Activated T-cell treated with anti-CD3 and anti-CD28 coated beads for 4 hours (primary cell): ENCODE results near the gene LAMC1.
"Not testable (repeated sequence)": the region's sequence is repeated elsewhere in the genome, so short reads cannot be mapped to it uniquely, and the experiment has no call there.

Experiments
- DNase-seq: peaks from one replicate; pipeline ENCODE4 v3.0.0-alpha.2; 2020

The LAMC1 gene

GRCh38 chr1:183110326-183110880 is 87.2 kb downstream of the LAMC1 start:
- no peak for DNase-seq

GRCh38 chr1:183114441-183114840 is 91.2 kb downstream of the LAMC1 start:
- DNase-seq: no peak

- no peak for DNase-seq
Observed at GRCh38 chr1:183116416-183116815, 93.2 kb downstream of the LAMC1 start.

- DNase-seq: no peak
Observed at GRCh38 chr1:183121609-183122008, 98.4 kb downstream of the LAMC1 start.

GRCh38 chr1:183124259-183124658 is 101.0 kb downstream of the LAMC1 start:
- DNase-seq: no peak

GRCh38 chr1:183125279-183125999 is 102.2 kb downstream of the LAMC1 start:
- no peak for DNase-seq

- DNase-seq: no peak
Observed at GRCh38 chr1:183126000-183126366, 102.8 kb downstream of the LAMC1 start.

GRCh38 chr1:183126528-183126927 is 103.3 kb downstream of the LAMC1 start:
- no peak for DNase-seq

GRCh38 chr1:183129921-183130690 is 106.9 kb downstream of the LAMC1 start:
- DNase-seq: no peak

GRCh38 chr1:183131166-183131565 is 107.9 kb downstream of the LAMC1 start:
- no peak for DNase-seq

GRCh38 chr1:183135336-183135735 is 112.1 kb downstream of the LAMC1 start:
- DNase-seq: no peak

GRCh38 chr1:183137782-183138181 is 114.6 kb downstream of the LAMC1 start:
- no peak for DNase-seq

GRCh38 chr1:183138301-183138700 is 115.1 kb downstream of the LAMC1 start:
- no peak for DNase-seq

- no peak for DNase-seq
Observed at GRCh38 chr1:183139281-183139942, 116.2 kb downstream of the LAMC1 start.

- DNase-seq: no peak
Observed at GRCh38 chr1:183140633-183141032, 117.4 kb downstream of the LAMC1 start.

GRCh38 chr1:183142171-183142570 is 119.0 kb downstream of the LAMC1 start:
- no peak for DNase-seq

- DNase-seq: no peak
Observed at GRCh38 chr1:183143576-183144315, 120.5 kb downstream of the LAMC1 start.

- no peak for DNase-seq
Observed at GRCh38 chr1:183144752-183145151, 121.5 kb downstream of the LAMC1 start.

- no peak for DNase-seq
Observed at GRCh38 chr1:183147735-183148134, 124.5 kb downstream of the LAMC1 start.

- DNase-seq: no peak
Observed at GRCh38 chr1:183148599-183148998, 125.4 kb downstream of the LAMC1 start.

- no peak for DNase-seq
Observed at GRCh38 chr1:183149273-183149672, 126.1 kb downstream of the LAMC1 start.

GRCh38 chr1:183150032-183150431 is 126.8 kb downstream of the LAMC1 start:
- not testable (repeated sequence) for DNase-seq

- no peak for DNase-seq
Observed at GRCh38 chr1:183150445-183150844, 127.2 kb downstream of the LAMC1 start.
